ENCODE results near the gene CDKL5.

- no peak for TF ChIP-seq POLR2AphosphoS5 (IDR thresholded peaks at IDR 0.05; ENCODE audit: borderline replicate concordance, low read depth, low read length)
- no peak for TF ChIP-seq EZH2 (IDR thresholded peaks at IDR 0.05)
- TF ChIP-seq FOXP2 (optimal IDR thresholded peaks at IDR 0.05; ENCODE audit: control extremely low read depth, extremely low read length, insufficient read depth), result no peak
Observed at GRCh38 chrX:18647621-18648020, 222.2 kb downstream of the CDKL5 start.

Measured in SK-N-MC (cell line).